HG03460 (cell line): ENCODE data around the gene DNAJB1.

ENCODE experiments used
- ATAC-seq: cut with Tn5 transposase; IDR thresholded peaks from one replicate; pipeline ENCODE4 v1.9.1; 2021; ENCODE audit not compliant: unreplicated experiment

Gene DNAJB1

DNA sequence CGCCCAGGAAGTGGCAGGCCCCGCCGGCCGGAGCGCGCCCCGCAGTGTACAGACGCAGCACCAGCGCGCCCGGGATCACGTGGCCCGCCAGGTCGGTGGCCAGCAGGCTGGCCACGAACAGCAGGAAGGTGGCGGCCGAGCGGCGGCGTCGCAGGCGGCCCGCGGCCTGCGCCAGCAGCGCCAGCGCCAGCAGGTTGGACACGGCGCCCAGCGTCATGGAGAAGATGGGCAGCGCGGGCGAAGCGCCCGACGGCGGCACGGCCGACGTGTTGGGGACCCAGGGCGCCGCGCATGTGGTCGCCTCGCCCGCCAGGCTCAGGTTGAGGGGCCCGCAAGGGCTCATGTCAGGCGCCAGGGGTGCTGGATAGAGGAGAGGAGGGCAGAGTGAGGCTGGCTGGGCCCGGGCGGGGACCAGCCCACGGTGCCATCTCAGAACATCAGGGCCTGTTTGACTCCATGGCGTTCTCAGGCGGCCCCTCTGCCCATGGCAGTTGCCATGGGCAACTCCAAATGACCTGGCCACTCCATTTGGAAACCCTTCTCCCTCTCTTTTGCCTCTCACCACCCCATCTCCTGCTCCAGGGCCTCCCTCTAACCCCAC is 44.1 kb downstream of the DNAJB1 start:
- no peak for ATAC-seq

DNA sequence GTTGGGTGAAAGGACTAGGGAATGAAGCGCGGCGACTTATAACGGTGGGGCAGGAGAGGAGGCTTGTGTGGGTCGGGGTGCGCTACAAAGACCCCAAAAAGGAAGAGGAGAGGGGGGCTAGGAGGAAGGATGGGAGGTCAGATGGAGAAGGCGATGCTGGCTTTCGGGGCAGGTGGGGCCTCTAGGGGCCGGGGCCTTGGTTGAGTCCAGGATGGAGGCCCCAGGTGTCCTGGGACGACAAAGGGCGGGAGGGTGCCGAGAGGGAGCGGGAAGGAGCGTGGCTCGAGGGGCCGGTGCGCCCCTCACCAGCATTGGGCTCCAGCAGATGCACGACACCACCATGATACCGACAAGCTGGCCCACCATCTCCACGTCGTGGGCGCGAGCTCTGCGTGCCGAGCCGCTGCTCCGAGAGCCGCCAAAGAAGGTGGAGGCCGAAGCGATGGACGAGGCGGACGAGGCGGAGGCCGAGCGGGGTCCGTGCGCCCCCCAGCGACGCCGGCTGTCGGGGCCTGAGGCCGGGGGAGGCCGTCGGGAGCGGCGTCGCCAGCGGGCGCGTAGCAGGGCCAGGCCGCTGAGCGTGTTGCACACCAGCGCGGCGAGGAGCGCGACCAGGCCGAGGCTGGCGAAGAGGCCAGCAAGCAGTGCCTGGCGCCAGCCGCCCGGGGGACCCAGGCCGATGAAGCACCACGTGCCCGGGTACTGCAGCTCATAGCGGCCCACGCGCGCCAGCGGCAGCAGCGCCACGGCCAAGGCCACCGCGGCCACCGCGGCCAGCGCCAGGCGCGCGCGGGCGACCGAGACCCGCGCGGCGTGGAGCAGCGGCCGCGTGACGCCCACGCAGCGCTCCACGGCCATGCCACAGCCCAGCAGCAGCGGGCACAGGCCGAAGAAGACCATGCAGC is 44.9 kb downstream of the DNAJB1 start:
- ATAC-seq, result no peak

DNA sequence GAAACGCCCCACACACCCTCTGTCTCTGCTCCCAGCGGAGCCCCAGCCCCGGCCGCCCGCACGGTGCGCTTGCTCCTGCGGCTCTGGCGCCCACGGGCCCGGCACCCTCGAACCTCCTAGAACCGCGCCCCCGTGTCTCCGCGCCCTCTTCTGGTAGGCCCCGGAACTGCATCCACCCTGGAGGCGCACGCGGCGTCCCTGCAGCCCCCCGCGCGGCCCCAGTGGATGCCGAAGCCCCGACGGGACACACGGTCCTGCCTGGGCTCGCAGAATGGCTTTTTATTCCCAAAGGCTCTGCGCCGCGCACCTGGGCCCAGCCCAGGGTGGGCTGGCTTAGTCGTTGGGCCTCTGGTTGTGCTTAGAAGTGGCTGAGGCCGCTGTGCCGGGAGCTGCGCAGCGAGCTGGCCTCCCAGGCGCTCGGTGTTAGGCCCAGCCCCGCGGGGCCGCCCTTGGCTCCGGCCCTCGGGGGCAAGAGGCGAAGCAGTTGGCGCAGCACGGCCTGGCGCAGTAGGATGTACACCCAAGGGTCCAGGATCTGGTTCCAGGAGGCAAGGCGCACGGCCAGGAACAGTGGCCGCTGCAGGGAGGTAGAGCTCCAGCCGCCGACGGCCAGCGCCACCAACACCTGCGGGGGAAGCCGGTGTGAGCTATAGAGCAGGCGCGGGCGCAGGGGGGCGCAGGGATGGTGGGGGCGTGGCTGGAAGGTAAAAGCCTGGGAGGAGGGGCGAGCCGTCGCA is 45.8 kb downstream of the DNAJB1 start:
- ATAC-seq, result no peak

DNA sequence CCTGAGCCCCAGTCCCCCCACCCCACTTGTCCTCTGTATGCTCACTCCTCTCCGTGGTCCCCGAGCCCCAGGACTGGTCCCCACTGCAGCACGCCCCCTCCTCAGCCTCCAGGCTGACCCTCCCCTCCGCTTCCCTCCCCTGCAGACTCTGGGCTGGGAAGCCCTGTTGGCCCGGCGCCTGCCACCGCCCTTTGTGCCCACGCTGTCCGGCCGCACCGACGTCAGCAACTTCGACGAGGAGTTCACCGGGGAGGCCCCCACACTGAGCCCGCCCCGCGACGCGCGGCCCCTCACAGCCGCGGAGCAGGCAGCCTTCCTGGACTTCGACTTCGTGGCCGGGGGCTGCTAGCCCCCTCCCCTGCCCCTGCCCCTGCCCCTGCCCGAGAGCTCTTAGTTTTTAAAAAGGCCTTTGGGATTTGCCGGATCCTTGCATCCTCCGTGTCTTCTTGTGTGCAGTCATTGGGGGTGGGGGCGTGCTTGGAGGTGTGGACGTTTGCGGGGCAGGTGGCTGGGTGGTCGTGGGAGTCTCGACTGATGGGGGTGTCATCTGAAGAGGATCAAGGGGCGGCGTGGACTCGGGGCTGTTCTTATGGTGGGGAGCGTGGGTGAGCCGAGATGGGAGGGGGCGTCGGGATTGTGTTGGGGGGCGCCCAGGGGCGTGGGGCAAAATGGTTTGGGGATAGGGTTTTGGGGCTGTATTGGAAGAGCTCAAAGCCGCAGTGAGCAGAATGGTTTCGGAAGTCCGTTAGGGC is 46.6 kb downstream of the DNAJB1 start:
- no peak for ATAC-seq

DNA sequence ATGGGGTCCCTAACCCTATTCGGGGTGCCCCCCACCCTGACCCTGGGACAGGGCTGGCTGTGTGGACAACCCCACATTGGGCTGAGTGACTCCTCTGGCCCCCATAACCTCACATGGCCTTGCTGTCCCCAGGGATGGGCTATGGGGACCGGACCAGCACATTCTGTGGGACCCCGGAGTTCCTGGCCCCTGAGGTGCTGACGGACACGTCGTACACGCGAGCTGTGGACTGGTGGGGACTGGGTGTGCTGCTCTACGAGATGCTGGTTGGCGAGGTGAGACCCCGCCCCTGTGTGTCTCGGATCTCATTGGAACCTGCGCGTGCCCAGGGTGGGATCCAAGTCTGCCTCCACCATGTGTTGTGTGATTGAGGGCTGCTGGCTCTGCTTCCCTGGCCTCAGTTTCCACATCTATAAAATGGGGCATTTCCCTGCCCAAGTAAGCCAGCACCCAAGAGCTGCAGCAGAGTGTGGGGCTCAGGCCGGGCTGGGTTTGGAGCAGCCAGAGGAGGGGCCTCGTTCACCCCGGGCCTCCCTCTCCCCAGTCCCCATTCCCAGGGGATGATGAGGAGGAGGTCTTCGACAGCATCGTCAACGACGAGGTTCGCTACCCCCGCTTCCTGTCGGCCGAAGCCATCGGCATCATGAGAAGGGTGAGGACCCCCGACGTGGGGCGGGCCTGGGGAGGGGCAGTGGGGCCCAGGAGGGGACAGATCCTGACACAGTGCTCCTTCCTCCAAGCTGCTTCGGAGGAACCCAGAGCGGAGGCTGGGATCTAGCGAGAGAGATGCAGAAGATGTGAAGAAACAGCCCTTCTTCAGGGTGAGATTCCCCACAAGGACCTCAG is 47.9 kb downstream of the DNAJB1 start:
- ATAC-seq, result no peak

DNA sequence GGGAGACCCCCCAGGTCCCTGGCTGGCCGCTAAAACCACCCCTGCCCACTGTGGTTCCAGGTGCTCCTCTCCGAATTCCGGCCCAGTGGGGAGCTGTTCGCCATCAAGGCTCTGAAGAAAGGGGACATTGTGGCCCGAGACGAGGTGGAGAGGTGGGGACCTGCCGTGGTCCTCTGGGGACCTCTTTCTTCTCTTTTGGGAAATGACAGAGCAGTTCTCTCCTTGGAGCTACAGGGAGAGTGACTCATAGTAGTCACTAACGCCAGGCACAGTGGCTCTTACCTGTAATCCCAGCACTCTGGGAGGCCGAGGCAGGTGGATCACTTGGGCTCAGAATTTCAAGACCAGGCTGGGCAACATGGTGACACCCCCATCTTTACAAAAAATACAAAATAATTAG is 50.4 kb downstream of the DNAJB1 start:
- ATAC-seq, result no peak

DNA sequence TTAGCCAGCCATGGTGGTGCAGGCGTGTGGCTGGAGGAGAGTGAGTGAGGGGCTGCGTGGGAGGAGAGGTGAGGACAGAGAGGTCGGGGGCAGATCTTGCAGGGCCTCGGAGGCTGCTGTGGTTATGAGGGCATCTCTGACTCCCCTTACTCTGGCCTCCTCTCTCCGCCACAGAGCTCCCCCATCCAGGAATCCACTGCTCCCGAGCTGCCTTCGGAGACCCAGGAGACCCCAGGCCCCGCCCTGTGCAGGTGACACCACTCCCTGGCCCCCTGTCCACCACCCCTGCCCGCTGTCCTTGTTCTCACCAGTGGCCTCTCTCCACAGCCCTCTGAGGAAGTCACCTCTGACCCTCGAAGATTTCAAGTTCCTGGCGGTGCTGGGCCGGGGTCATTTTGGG is 50.8 kb downstream of the DNAJB1 start:
- ATAC-seq, result no peak
